ENCODE results near the gene PPP1R7. TPM values are rescaled to one million over a fixed set of nuclear protein-coding genes. Genes with fewer than 3 reads are reported as not detected.

PPP1R7 gene
- total RNA-seq, 1 experiment from 2014 or later: 49.1 TPM

DNA sequence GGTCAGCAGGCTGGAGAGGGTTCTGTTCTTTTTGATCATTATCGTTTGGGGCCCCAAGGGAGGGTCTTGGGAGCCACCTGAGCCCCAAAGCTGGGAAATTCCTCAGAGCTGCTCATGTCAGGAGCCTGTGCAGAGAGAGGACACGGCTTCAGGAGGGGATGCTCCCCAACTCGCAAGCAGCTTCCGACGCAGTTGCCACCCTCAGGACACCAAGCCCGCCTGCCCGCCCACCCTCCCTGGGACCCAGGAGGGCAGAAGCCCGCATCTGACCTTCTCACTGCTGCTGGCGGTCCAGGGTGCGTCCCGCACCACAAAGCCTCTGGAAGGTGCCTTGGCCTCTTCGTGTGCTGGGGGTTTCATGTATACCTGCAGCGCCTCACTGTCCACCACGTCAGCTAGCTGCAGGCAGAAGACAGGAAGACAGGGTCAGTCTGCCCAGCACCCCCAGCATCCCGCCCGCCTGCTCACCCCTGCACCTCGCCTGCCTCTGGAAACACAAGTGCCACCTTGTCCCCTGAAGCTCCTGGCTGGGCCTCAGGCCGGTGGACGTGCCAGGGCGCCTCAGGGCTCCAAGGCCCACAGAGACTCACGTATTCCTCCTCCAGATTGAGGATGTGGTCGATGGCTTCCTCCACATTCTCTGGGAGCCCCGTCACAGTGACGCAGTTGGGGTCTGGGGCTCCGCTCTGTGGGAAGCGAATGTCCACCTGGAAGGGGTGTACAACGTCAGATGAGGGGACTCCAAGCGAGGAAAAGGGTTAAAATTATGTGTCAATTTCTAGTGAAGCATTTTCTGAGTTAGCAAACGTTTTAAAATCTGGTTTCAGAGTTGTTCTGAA is 79.5 kb downstream of the PPP1R7 start:
- DNase-seq (ENCODE audit: low spot score) (no peak), ATAC-seq (no peak)
- Mint-ChIP-seq H3K36me3 (peaks cover 52% of the 10 kb centered on the region), H3K27ac (0 out of 2 replicates have a peak overlapping the region, but pooled peaks have one; percentile 27), H3K4me1 (no peaks in the 10 kb centered on the region), H3K9me3 (no peaks in the 10 kb centered on the region), H3K4me3 (no peak overlapping the region), H3K27me3 (ENCODE audit: low read depth) (no peaks in the 10 kb centered on the region)
- no peak for TF ChIP-seq ZNF263 (CRISPR knock-in tag; IDR thresholded peaks at IDR 0.05; ENCODE audit: low read depth)
- TF ChIP-seq USF2 (CRISPR knock-in tag; IDR thresholded peaks at IDR 0.05): no peak
- TF ChIP-seq, protein P1, sequence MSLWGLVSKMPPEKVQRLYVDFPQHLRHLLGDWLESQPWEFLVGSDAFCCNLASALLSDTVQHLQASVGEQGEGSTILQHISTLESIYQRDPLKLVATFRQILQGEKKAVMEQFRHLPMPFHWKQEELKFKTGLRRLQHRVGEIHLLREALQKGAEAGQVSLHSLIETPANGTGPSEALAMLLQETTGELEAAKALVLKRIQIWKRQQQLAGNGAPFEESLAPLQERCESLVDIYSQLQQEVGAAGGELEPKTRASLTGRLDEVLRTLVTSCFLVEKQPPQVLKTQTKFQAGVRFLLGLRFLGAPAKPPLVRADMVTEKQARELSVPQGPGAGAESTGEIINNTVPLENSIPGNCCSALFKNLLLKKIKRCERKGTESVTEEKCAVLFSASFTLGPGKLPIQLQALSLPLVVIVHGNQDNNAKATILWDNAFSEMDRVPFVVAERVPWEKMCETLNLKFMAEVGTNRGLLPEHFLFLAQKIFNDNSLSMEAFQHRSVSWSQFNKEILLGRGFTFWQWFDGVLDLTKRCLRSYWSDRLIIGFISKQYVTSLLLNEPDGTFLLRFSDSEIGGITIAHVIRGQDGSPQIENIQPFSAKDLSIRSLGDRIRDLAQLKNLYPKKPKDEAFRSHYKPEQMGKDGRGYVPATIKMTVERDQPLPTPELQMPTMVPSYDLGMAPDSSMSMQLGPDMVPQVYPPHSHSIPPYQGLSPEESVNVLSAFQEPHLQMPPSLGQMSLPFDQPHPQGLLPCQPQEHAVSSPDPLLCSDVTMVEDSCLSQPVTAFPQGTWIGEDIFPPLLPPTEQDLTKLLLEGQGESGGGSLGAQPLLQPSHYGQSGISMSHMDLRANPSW (CRISPR knock-in tag; conservative IDR thresholded peaks at IDR 0.05; ENCODE audit: low read depth): no peak
- TF ChIP-seq ZNF232 (CRISPR knock-in tag; IDR thresholded peaks at IDR 0.05): no peak
- TF ChIP-seq GABPB1 (CRISPR knock-in tag; IDR thresholded peaks at IDR 0.05): no peak
- CTCF ChIA-PET: interaction anchor here (1.3 kb wide), 1 partner anchor 11 kb away, joined by 3 read pairs; no protein-coding TSS in a partner anchor
- POLR2A ChIA-PET: no interaction called here

- Mint-ChIP-seq H3K36me3 (peaks cover 59% of the 10 kb centered on the region), H3K27me3 (ENCODE audit: low read depth) (no peaks in the 10 kb centered on the region), H3K9me3 (no peaks in the 10 kb centered on the region), H3K4me1 (no peaks in the 10 kb centered on the region), H3K27ac (no peak overlapping the region), H3K4me3 (no peak overlapping the region)
- TF ChIP-seq USF2 (CRISPR knock-in tag; IDR thresholded peaks at IDR 0.05): no peak
- no peak for TF ChIP-seq ETV6 (CRISPR knock-in tag; IDR thresholded peaks at IDR 0.05)
- TF ChIP-seq ZBTB21 (CRISPR knock-in tag; IDR thresholded peaks at IDR 0.05; ENCODE audit: borderline replicate concordance): no peak
- TF ChIP-seq SMAD3 (CRISPR knock-in tag; IDR thresholded peaks at IDR 0.05; ENCODE audit: borderline replicate concordance): no peak
- TF ChIP-seq, protein P2, sequence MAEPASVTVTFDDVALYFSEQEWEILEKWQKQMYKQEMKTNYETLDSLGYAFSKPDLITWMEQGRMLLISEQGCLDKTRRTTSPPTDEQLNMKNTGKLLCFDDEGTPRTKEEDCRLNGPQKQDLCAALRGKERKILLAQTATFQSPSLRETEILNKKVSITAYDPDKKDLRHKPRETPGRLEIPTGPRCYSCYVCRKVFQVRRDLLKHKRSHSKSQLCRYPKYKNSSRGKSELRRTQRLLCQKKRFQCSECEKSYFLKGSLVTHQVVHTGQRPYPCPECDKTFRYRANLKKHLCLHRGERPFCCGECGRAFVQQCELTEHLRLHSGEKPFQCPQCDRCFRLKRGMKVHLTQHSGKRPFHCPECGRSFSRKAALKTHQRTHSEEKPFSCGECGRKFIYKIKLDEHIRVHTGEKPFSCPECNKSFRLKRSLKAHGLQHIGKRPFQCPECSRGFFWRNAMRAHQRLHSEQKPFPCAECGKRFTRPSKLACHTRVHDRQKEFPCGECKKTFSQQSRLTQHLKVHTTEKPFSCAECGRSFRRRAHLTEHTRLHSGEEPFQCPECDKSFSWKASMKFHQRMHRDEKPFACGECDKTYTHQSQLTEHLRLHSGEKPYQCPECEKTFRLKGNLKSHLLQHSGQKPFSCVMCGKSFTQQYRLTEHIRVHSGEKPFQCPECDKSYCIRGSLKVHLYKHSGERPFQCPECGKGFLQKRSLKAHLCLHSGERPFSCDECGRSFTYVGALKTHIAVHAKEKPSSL (CRISPR knock-in tag; conservative IDR thresholded peaks at IDR 0.05): no peak
- no peak for TF ChIP-seq SMAD4 (CRISPR knock-in tag; IDR thresholded peaks at IDR 0.05)
- no peak for TF ChIP-seq TEAD1 (CRISPR knock-in tag; IDR thresholded peaks at IDR 0.05)
- TF ChIP-seq, protein P3, sequence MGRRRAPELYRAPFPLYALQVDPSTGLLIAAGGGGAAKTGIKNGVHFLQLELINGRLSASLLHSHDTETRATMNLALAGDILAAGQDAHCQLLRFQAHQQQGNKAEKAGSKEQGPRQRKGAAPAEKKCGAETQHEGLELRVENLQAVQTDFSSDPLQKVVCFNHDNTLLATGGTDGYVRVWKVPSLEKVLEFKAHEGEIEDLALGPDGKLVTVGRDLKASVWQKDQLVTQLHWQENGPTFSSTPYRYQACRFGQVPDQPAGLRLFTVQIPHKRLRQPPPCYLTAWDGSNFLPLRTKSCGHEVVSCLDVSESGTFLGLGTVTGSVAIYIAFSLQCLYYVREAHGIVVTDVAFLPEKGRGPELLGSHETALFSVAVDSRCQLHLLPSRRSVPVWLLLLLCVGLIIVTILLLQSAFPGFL (CRISPR knock-in tag; IDR thresholded peaks at IDR 0.05; ENCODE audit: borderline replicate concordance): no peak
- no peak for TF ChIP-seq ATF1 (CRISPR knock-in tag; IDR thresholded peaks at IDR 0.05)
- TF ChIP-seq ESRRA (CRISPR knock-in tag; IDR thresholded peaks at IDR 0.05; ENCODE audit: borderline replicate concordance): no peak
- TF ChIP-seq FOXP4 (CRISPR knock-in tag; IDR thresholded peaks at IDR 0.05): no peak
- no peak for TF ChIP-seq ELF4 (CRISPR knock-in tag; IDR thresholded peaks at IDR 0.05; ENCODE audit: low read depth)
- TF ChIP-seq ZMAT4 (CRISPR knock-in tag; IDR thresholded peaks at IDR 0.05): no peak
- no peak for TF ChIP-seq TCF7 (CRISPR knock-in tag; IDR thresholded peaks at IDR 0.05; ENCODE audit: low read depth)
- no peak for TF ChIP-seq E2F1 (CRISPR knock-in tag; IDR thresholded peaks at IDR 0.05)
- TF ChIP-seq CREM (CRISPR knock-in tag; IDR thresholded peaks at IDR 0.05): no peak
- TF ChIP-seq RELA (CRISPR knock-in tag; IDR thresholded peaks at IDR 0.05; ENCODE audit: borderline replicate concordance): no peak
- CTCF ChIA-PET: interaction anchor here (1.3 kb wide), 1 partner anchor 12 kb away, joined by 3 read pairs; no protein-coding TSS in a partner anchor
- DNase-seq (ENCODE audit: low spot score): no peak
- POLR2A ChIA-PET: no interaction called here
- no peak for ATAC-seq
Observed at GRCh38 chr2:241230435-241230834, 80.2 kb downstream of the PPP1R7 start.

Measured in WTC11 (cell line).